Thyroid gland (tissue), 4 donors: ENCODE data around the gene MAPRE2.

Source experiments
- POLR2A ChIP-seq, 2 donors: fragments of 450-650 bp; IDR thresholded peaks; one replicate each; pipeline ENCODE4 v1.6.1; 2017; ENCODE audit warnings: antibody characterized with exemption in 2 of 2, mild to moderate bottlenecking in 2 of 2, moderate library complexity in 1 of 2
- TF ChIP-seq, protein P1 (sequence below), 6 experiments: fragments of 200-600 bp in 3 of 6; fragments of 450-650 bp in 3 of 6; sonication (generic) in 3 of 6; IDR thresholded peaks; one replicate each; pipeline ENCODE4 v1.5.1; 2016 to 2019; ENCODE audit warnings: antibody characterized with exemption in 6 of 6, mild to moderate bottlenecking in 2 of 6, inconsistent platforms in 1 of 6, moderate library complexity in 1 of 6

DNA sequence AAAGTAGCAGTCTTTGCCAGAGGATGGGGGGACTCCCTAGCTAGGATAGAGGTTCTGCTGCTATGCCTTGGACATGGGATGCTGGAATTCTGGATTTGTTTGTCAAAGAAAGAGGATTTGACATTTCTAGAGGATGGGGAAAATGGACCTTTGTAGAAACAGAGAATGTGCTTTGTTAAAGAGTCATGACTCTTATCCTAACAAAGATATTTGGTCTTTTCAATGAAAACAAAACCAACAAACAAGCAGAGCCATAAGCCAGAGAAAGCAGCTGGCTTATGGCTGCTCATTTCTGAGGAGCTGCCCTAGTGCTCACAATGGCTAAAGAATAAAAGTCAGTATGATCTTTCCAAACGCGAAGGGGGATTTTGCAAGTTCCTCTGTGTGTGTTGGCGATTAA lies 40.8 kb upstream of the MAPRE2 start:
- TF ChIP-seq, protein P1, sequence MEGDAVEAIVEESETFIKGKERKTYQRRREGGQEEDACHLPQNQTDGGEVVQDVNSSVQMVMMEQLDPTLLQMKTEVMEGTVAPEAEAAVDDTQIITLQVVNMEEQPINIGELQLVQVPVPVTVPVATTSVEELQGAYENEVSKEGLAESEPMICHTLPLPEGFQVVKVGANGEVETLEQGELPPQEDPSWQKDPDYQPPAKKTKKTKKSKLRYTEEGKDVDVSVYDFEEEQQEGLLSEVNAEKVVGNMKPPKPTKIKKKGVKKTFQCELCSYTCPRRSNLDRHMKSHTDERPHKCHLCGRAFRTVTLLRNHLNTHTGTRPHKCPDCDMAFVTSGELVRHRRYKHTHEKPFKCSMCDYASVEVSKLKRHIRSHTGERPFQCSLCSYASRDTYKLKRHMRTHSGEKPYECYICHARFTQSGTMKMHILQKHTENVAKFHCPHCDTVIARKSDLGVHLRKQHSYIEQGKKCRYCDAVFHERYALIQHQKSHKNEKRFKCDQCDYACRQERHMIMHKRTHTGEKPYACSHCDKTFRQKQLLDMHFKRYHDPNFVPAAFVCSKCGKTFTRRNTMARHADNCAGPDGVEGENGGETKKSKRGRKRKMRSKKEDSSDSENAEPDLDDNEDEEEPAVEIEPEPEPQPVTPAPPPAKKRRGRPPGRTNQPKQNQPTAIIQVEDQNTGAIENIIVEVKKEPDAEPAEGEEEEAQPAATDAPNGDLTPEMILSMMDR (IDR thresholded peaks at IDR 0.05), result no peak
- TF ChIP-seq POLR2A (IDR thresholded peaks at IDR 0.05), result no peak
